Stimulated activated CD4-positive, alpha-beta T cell treated with anti-CD3 and anti-CD28 coated beads, Interleukin-12 subunit alpha, Interleukin-12 subunit beta, amount 100 ng/mL, for 24 hours (primary cell): ENCODE results near the gene STK25.

Experiments used
- DNase-seq, 2 experiments: peaks; one replicate each; pipeline ENCODE4 v3.0.0-alpha.2; 2020; ENCODE audit warnings: low read depth in 2 of 2

Gene STK25

DNA sequence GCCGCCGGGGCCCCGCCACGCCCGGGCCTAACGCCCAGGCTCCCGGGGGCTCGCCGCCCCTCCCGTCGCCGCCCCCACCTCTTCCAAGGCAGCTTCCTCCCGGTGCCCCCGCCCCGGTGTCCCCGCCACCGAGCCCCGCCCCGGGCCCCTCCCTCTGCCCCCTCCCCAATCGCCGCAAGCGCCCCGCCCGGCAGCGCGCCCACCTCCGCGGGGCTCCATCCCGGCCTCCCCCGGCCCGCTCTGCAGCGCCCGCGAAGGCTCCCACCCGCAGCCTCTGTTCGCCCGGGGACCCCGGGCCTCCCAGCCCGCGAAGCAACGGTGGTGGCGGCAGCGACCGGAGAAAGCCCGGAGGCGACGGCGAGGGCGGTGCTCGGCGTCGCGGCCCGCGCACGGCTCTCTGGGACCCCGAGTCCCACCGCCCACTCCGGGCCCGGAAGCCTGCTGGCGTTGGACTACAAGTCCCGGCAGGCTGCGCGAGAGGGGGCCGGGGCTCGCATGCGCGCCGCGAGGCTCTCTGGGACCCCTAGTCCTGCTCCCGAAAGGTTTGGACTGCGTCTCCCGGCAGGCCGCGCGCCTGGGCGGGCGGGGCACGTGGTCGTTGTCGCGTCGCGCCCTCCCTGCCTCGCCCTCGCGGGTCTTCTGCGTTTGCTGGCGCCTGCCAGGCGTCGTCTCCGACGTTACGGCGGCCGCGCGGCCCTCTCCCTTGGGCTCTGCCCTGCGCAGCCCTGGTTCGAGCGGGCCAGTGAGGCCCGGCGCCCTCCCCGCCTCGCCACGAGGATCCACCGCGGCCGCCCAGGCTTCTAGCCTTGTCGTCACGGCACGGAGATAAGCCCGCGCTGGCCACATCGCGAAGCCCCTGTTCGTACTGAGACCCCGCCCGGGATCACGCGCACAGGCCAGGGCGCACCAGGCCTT is at the start of gene STK25:
STK25 (minus strand) TSS at position 345 of the 915 bp plus-strand sequence. CDS start 549 bp downstream, outside the sequence.
- DNase-seq = peak; percentile 95

DNA sequence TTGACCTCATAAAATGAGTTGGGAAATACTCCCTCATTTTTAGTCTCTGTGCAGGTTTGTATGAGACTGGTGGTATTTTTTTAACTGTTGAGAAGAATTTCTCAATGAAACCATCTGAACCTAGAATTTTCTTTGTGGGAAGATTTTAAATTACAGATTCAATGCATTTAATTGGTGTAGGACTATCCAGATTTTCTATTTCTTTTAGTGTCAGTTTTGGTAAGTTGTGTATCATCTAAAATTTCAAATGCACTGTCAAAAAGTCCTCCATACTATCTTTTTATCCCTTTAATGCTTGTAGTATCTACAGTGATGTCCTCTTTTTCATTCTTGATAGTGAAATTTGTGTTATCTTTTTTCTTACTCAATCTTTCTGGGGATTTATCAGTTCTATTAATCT is 48.4 kb upstream of the STK25 start:
- DNase-seq = no peak

GRCh38 chr2:241555711-241556110 is 47.3 kb upstream of the STK25 start:
- no peak for DNase-seq

DNA sequence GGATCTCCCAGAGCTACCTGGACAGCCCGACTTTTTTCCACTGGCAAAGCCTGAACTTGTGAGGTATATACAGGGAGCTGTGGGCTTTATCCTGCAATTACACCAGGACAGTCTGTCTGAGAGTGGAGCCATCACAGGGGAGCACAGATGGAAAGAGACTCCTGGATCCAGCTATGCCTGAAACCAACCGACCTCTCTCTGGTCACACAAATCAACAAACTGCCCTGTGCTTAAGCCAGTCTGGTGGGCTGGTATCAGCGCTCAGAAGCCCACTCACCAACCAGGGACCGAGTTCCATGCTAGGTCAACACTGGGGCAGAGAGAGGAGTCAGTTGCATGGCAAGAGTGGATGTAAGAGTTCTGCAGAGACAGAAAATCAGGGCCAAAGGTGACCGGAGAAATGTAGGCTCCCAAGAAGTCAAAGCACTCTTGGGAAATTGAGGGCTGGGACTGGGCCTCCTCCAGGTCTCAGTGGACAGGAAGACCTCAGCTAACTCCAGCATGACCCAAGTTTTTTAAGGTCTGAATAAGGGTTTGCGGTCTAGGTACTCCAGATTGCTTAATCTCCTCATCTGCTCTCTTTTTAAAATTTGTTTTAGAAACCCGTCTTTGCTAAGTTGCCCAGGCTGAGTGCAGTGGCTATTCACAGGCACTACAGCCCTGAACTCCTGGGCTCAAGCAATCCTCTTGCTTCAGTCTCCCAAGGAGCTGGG is 46.4 kb upstream of the STK25 start:
- no peak for DNase-seq

- no peak for DNase-seq
Observed at GRCh38 chr2:241553981-241554380, 45.6 kb upstream of the STK25 start.

DNA sequence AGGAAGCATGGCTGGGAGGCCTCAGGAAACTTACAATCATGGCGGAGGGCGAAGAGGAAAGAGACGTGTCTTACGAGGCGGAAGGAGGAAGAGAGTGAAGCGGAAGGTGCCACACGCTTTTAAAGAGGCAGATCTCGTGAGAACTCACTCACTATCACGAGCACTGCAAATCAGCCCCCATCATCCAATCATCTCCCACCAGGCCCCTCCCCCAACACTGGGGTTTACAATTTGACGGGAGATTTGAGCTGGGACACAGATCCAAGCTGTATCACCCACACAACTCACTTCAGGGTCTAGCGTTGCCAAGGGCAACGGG is 45.1 kb upstream of the STK25 start:
- no peak for DNase-seq

- no peak for DNase-seq
Observed at GRCh38 chr2:241551998-241552737, 43.8 kb upstream of the STK25 start.

DNA sequence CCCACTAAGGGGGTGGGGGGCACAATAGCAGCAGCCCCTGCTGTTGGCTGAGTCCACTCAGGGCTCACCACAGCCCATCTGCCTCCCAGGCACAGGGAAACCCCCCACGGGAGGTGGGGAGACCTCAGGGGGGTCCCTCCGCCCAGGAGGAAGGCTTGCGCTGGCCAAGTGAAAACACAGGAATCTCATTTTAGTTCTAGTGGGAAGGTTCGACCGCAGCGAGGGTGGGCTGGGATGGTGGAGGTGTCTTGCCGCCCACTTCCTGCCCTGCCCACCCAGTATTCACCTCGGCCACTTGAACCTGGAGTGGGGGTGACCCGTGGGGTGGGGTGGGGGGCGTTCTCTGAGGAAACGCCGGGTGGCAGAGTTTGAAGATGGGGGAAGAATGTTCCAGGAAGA is 43.2 kb upstream of the STK25 start:
- no peak for DNase-seq

DNA sequence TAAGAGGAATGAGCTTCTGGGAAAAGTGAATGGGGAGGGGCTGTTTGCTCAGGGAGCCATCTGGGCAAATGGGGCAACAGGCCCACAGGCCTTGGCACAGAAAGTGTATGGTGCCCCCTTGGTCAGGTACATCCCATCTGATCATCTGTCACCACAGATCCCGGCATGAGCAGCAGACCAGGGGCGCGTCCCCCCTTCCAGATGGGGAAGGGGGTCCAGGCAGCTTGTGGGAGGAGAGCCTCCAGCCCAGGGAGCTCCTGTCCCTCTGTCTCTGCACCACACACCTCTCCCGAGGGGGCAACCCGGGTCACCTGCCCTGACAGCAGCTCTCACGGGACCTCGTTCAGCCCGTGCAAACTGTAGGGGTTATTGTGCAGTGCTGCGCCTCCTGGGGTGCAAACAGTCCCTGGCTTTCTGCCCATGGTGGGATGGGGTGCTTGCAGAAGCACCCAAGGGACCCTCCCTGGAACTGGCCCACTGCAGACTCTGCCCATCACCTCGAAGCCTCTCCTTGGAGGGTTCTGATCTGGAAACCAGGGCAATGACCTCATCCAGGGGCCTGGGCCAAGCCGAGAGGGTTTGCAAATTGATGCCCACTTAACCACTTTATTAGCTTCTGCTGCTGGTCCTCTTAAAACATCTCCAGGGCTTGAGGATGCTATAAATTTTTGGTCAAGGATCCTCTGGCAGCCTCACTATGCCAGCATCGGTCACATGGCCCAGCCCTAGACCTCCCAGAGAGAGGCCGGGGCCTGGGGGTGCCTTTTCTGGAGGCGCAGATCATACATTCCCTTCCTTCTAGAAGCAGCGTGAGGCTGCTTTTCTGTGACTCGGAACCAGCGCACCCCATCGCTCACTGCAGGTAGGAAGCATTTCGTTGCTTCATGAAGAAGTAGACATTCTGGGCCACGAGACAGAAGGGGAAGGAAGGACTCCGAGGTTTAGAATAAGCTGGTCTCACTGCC is 42.5 kb upstream of the STK25 start:
- DNase-seq = no peak

DNA sequence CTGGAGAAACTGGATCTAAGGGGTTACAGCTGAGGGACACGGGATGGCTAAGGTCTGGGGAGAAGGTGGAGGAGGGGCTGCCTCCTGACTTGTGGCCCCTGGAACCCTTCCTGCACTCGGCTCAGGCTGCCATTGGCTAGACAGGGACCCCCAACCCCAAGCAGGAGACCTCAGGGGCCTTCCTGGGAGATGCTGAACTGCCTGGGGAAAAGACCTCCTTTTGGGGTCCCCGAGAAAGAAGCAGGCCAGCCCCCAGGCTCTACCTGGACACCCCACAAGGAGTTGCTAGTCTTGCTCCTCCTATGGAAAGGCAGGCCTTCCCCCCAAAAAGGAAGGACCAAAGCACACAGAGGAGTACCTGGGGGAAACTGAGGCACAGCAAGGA is 40.1 kb upstream of the STK25 start:
- no peak for DNase-seq

GRCh38 chr2:241547781-241548450 is 39.5 kb upstream of the STK25 start:
- no peak for DNase-seq

DNA sequence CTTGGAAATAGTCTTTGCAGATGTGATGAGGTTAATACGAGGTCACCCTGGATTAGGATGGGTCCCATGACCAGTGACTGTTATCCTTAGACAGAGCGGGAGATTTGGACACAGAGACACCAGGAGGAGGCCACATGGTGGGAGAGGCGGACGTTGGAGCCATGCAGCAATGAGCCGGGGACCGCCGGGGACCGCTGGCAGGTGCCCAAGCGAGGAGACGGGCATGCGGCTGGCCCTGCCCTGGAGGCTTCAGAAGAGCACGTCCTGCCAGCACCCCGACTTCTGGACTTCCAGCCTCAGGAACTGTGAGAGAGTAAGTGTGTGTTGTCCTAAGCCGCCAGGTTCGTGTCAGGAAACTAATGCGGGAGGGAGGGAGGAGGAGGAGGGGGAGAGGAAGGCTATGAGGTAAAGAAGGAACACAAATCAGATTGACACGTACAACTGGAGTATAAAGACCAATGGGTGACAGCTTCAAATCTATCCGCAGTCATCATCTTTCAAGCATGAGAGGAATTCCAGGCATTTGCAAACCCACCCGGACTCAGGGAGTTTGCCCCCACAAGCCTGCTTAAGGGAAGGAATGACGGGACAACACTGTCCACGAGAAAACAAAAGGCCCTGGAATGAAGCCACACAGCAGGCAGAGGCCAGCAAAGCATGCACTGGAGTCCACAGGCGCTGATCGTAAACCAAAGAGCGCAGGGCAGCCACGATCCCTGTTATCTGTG is 38.6 kb upstream of the STK25 start:
- DNase-seq = no peak

GRCh38 chr2:241545523-241546473 is 37.4 kb upstream of the STK25 start:
- no peak for DNase-seq

- DNase-seq = no peak
Observed at GRCh38 chr2:241545106-241545505, 36.7 kb upstream of the STK25 start.

- DNase-seq = no peak
Observed at GRCh38 chr2:241542278-241542605, 33.9 kb upstream of the STK25 start.

DNA sequence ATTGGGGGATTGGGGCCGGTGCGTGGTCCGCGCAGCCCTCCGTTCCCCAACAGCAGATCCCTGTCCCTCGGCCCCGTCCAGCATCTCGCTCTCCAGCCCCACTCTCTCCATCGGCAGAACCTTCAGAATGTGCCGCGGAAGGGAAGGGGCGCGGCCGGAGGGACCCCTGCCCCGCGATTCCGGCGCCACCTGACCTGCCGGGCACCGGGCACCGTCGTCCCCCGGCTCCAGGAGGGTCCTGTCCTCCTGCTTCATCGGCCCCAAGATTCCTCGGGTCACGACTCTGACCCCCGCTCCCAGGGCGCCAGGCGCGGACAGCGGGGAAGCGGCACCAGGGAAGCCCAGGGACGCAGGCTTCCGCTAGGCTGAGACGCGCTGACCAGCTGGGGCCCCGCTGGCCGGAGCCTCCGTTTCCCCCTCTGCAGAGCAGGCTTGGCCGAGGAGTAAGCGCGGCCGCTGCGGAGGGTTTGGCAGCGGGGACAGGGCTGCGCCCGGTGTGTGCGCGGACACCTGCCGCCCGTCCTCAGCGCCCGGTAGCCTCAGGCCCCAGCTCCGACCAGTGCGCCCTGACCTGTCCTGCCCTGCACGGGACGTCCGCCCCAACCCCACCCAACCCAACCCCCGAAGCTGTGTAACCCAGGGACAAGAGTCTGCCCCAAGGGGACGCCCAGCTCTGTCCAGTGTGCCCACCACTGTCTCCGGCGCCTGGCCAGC is 33.3 kb upstream of the STK25 start:
- no peak for DNase-seq

GRCh38 chr2:241540771-241541561 is 32.6 kb upstream of the STK25 start:
- peak; percentile 31 to 60 for DNase-seq

DNA sequence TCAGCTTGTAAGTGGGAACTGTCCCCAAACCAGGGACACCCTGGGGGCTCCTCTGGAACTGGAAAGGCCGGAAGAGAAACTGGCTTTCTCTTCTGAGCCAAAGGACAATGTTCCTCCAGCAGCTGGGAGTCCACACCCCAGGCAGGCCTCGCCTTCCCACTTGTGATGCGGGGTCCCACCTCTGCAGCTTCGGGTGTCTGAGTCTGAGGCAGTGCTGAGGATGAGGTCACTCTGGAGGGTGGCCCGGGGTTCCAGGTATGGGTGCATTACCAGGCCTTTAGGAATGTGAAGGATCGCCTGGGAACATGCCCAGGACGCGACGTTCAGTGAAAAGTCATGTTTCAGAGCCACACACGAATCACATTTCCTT is 32.0 kb upstream of the STK25 start:
- no peak for DNase-seq
